Renal pelvis (tissue), 12 donors: ENCODE data around the gene RPS6KB1. TPM values are rescaled to one million over a fixed set of nuclear protein-coding genes. Genes with fewer than 3 reads are reported as not detected.
"Not testable (repeated sequence)": the region's sequence is repeated elsewhere in the genome, so short reads cannot be mapped to it uniquely, and the experiment has no call there.

Experiments used
- DNase-seq: peaks from one replicate; pipeline ENCODE4 v3.0.0-alpha.2; 2013
- long read RNA-seq, 16 experiments: transcript quantifications; one replicate each; lab custom pipeline, GENCODE V29; 2026
- polyA plus RNA-seq, 3 donors: library from polyadenylated mRNA; unstranded; fragments of 120-200 nt; gene quantifications; one replicate each; pipeline ENCODE4 v1.2.1, GENCODE V29; 2013; ENCODE audit not compliant: insufficient read length in 3 of 3

The RPS6KB1 gene
- 10 to 100 TPM; 36.4 to 45.7 (median 44.7) TPM for polyA plus RNA-seq
- long read RNA-seq, donor 1, full-length matches to known transcripts: 5 of 5 reads
- long read RNA-seq, donor 1, partial matches to known transcripts: 0 of 5 reads
- long read RNA-seq, donor 1, other reads (novel, unspliced or antisense): 0 of 5 reads
- long read RNA-seq, donor 2, full-length matches to known transcripts: 2 of 2 reads
- long read RNA-seq, donor 2, partial matches to known transcripts: 0 of 2 reads
- long read RNA-seq, donor 2, other reads (novel, unspliced or antisense): 0 of 2 reads
- long read RNA-seq, donor 3, full-length matches to known transcripts: 4 of 4 reads
- long read RNA-seq, donor 3, partial matches to known transcripts: 0 of 4 reads
- long read RNA-seq, donor 3, other reads (novel, unspliced or antisense): 0 of 4 reads
- long read RNA-seq, donor 4, full-length matches to known transcripts: 3 of 30 reads
- long read RNA-seq, donor 4, partial matches to known transcripts: 19 of 30 reads
- long read RNA-seq, donor 4, other reads (novel, unspliced or antisense): 8 of 30 reads
- long read RNA-seq, donor 5, full-length matches to known transcripts: 2 of 2 reads
- long read RNA-seq, donor 5, partial matches to known transcripts: 0 of 2 reads
- long read RNA-seq, donor 5, other reads (novel, unspliced or antisense): 0 of 2 reads
- long read RNA-seq, donor 6, full-length matches to known transcripts: 4 of 13 reads
- long read RNA-seq, donor 6, partial matches to known transcripts: 9 of 13 reads
- long read RNA-seq, donor 6, other reads (novel, unspliced or antisense): 0 of 13 reads
- long read RNA-seq, donor 7, full-length matches to known transcripts: 10 of 10 reads
- long read RNA-seq, donor 7, partial matches to known transcripts: 0 of 10 reads
- long read RNA-seq, donor 7, other reads (novel, unspliced or antisense): 0 of 10 reads
- long read RNA-seq, donor 8, full-length matches to known transcripts: 1 of 1 reads
- long read RNA-seq, donor 8, partial matches to known transcripts: 0 of 1 reads
- long read RNA-seq, donor 8, other reads (novel, unspliced or antisense): 0 of 1 reads
- long read RNA-seq, donor 9, full-length matches to known transcripts: 6 of 18 reads
- long read RNA-seq, donor 9, partial matches to known transcripts: 12 of 18 reads
- long read RNA-seq, donor 9, other reads (novel, unspliced or antisense): 0 of 18 reads
- long read RNA-seq, donor 10, full-length matches to known transcripts: 3 of 3 reads
- long read RNA-seq, donor 10, partial matches to known transcripts: 0 of 3 reads
- long read RNA-seq, donor 10, other reads (novel, unspliced or antisense): 0 of 3 reads
- long read RNA-seq, donor 11, full-length matches to known transcripts: 2 of 2 reads
- long read RNA-seq, donor 11, partial matches to known transcripts: 0 of 2 reads
- long read RNA-seq, donor 11, other reads (novel, unspliced or antisense): 0 of 2 reads
- long read RNA-seq, donor 12, full-length matches to known transcripts: 6 of 6 reads
- long read RNA-seq, donor 12, partial matches to known transcripts: 0 of 6 reads
- long read RNA-seq, donor 12, other reads (novel, unspliced or antisense): 0 of 6 reads
- long read RNA-seq, donor 13, full-length matches to known transcripts: 4 of 4 reads
- long read RNA-seq, donor 13, partial matches to known transcripts: 0 of 4 reads
- long read RNA-seq, donor 13, other reads (novel, unspliced or antisense): 0 of 4 reads
- long read RNA-seq, donor 14: 0 reads
- long read RNA-seq, donor 15: 0 reads
- long read RNA-seq, donor 16, full-length matches to known transcripts: 3 of 3 reads
- long read RNA-seq, donor 16, partial matches to known transcripts: 0 of 3 reads
- long read RNA-seq, donor 16, other reads (novel, unspliced or antisense): 0 of 3 reads

DNA sequence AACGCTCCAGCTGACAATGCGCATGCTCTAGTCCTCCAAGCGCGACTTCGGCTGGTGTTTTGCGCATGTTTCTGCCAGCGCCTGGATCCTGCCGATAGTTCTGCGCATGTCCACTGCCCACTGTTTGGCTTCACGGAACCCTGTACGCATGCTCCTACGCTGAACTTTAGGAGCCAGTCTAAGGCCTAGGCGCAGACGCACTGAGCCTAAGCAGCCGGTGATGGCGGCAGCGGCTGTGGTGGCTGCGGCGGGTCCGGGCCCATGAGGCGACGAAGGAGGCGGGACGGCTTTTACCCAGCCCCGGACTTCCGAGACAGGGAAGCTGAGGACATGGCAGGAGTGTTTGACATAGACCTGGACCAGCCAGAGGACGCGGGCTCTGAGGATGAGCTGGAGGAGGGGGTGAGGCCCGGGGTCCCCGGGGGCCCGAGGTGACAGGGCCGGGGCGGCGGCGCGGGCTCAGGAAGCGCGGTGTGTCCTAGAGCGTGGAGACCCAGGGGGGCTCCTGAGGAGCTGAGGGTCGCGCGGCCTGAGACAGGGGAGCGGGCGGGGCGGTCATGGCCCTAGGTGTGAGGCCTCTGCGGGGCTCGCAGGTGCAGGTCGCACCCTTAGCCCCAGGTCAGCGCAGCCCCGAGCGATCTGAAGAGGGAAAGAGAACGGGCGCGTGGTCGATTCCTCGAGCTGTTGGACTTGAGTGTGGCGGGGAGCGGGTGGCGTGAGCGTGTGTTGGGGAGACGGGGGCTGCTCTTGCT lies at the start of gene RPS6KB1, which contains the start of gene TUBD1:
Gene RPS6KB1 (plus strand): TSS at position 198 of the 752 bp plus-strand sequence. CDS start 64 bp downstream, at position 262.
Gene TUBD1 (minus strand): TSS at position 20 of the 752 bp plus-strand sequence. CDS start 1,941 bp downstream, outside the sequence.
- peak; percentile 99 for DNase-seq

DNA sequence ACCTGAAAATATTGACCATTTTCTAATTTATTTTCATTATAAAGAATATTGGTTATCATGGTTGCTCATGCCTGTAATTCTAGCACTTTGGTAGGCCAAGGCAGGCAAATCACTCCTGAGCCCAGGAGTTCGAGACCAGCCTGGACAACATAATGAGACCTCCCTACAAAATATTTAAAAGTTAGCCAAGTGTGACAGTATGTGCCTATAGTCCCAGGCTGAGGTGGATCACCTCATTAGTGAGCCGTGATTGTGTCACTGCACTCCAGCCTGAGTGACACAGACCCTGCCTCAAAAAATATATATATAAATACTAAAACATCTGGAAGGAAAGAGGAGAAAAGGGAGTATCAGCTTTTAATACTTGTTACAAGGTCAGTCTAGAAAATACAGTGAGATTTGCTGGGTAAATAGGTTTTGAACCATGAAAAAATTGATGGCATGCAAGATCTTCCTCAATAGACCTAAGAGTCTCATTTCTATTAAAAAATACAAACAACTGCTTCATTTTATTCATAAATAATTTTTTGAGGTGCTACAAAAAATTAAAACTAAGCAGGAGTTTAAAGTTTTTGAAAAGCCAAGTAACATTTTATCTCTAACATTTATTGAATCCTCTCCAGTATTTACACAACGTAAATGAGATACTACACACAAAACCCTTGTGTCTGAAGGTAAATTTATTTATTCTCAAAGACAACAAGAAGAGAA lies 47.9 kb upstream of the RPS6KB1 start:
- DNase-seq: no peak

DNA sequence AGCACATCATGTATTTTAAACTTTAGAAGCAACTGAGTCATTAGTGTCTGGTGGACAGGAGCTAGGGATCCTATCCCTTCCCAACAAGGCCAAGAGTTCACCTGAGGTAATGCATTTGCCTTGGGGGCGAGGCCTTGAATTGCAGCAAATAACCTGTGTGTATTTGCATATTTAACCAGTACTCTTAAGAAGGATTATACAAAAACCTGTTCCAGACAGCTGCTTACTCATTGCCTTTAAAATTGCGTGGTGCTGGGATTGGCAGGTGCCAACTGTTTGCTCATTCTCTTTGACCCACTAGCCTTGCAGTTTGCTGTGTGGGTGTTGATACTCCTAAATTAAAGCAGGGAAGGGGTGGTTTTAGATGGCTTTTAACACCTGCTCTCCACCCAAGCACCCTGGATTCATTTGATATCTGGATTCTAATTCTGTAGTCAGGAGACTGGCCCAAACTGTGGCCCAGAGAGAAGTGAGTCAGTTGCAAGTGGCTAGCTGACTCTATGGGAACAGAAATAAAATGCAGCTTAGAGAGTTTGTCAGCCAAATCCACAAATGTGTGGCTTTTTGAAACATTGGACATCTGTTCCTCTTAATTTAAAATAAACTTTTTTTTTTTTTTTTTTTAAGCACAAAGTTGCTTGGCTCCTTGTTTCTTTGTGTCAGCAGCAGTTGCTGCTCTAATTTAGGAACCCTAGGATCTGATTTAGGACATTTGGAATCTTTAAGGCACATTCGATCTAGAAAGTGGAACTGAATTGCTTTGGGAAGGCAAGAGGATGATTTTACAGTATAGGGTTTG lies 47.1 kb upstream of the RPS6KB1 start:
- DNase-seq: no peak

DNA sequence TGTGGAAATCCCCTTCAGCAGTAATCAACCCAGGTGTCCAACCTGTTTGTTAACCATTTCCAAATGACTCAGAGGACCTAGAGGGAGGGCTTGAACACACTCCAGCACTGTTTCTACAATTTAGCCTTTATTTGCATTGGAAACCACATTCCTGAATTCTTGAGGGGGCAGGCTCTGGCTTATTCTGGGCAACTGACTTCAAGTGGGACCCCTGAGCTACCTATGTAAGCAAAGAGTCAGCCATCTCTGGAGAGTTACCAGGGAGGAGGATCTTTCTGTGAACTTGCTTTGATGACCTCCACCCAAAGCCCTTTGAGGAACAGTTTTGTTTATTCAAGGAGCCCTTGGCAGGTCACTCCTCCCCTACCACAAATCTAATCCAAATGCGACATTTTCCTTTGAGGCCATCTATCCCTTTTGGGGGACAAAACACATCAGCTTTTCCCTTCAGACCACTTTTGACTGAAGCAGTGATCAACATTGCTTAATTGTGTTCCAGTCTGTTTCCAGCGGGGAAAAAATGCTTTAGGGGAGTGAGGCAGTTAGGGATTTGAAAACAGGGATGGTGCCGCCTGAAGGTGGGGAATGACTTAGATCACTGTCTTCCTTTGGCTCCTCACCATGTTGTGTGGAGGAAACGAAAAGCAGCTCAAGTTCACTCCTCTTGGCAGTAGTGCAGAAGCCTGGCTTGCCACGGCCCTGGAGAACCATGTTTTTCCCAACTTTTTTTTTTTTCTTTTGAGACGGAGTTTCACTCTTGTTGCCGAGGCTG lies 46.3 kb upstream of the RPS6KB1 start:
- DNase-seq: peak; percentile 66

DNA sequence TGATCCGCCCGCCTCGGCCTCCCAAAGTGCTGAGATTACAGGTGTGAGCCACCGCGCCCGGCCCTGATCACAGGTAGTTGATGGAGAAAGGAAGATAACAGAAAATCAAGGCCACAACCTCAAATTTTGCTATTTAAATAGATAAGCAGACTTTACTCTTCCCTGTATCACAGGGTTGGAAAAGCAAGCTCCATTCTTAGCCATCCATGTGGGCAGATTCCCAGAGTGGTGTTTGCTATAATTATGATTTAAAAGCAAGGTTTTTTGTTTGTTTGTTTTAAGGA lies 44.6 kb upstream of the RPS6KB1 start:
- no peak for DNase-seq

DNA sequence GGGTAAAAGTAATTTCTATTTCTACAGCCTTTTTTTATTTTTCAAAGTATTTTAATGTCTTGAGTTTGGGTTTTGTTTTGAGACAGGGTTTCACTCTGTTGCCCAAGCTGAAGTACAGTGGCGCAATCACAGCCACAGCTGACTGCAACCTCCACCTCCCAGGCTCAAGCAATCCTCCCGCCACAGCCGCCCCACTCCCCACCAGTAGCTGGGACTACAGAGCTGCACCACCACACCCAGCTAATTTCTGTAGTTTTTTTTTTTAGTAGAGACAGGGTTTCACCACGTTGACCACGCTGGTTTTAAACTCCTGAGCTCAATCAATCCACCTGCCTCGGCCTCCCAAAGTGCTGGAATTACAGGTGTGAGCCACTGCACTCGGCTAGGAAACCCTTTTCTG lies 44.1 kb upstream of the RPS6KB1 start:
- no peak for DNase-seq

DNA sequence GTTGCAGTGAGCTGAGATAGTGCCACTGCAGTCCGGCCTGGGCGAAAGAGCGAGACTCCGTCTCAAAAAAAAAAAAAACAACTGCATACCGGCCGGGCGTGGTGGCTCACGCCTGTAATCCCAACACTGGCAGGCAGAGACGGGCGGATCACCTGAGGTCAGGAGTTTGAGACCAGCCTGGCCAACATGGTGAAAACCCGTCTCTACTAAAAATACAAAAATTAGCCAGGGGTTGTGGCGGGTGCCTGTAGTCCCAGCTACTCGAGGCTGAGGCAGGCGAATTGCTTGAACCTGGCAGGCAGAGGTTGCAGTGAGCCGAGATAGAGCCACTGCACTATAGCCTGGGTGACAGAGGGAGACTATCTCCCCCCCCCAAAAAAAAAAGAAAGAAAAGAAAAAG lies 42.6 kb upstream of the RPS6KB1 start:
- DNase-seq: not testable (repeated sequence)

DNA sequence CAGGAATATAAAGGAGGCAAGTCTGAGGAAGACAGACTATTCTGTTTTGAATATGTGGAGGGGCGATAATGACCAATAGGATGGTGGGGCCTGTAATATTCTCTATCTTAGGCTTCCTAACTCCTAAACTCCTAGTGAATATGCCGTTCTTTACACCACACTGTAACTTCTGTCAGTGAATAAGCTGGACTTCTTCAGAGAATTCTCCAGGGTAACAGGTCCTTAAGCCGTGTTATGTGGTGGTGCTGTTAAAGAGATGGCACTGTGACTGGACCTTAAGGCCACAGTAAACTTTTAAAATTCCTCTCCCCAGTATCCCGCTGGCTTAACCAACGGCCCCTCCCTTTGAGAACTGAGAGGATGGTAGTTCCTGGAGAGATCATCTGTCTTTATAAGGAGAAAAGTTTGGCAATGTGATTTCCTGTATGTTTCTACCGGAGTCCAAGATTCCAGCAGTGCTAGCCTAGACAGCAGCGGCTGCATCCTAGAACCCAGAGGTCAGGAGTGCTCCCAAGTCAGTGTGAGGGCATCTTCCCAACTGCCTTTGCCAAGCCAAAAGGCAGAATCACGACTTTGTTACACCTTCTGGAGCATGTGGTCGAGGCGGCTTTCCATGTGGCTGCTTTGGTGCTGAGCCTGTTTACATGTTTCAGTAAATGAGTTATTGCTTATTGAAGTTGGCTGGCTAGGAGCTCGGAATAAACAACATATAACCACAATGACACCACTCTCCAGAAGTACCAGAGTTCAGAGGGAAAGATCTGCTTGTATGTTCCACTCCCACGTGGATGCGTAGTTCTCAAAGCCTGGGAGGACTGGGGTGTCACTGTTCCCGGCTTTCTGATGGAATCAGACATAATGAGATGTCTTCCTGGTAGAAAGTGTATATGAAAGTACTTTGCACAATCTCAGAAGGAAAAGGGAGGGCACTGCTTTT lies 41.2 kb upstream of the RPS6KB1 start:
- no peak for DNase-seq

DNA sequence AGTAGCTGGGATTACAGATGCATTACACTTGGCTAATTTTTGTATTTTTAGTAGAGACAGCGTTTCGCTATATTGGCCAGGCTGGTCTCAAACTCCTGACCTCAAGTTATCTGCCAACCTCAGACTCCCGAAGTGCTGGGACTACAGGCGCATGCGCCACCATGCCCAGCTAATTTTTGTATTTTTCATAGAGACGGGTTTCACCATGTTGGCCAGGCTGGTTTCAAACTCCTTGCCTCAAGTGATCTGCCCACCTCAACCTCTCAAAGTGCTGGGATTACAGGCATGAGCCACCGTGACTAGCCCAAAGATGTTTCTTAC lies 40.1 kb upstream of the RPS6KB1 start:
- not testable (repeated sequence) for DNase-seq

DNA sequence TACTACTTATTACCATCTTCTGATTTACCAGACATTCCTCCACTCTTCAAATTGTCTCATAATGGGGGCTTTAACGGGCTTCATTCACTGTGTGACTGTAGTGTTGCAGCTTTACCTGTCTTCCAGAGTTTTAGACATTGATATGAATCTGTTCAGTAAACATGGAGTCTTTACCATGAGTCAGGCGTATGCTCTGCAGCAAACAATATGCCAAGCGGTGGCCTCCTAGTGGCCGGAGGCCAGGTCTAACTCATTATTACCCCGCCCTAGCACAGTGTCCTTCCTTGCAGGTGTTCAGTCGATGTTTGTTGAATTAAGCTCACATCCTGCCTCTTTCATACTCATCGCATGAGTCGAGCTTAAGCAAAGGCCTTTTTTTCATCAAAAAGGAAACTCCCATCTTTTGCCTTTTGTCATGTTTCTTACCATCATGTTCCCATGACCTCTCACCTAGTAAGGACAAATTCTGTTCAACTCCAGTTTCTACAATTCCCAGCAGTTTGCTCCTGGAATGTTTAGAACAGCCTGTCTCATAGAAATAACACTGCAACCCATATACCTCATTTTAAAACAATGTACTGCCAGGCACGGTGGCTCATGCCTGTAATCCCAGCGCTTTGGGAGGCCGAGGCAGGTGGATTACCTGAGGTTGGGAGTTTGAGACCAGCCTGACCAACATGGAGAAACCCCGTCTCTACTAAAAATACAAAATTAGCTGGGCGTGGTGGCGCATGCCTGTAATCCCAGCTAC lies 39.6 kb upstream of the RPS6KB1 start:
- DNase-seq: no peak

DNA sequence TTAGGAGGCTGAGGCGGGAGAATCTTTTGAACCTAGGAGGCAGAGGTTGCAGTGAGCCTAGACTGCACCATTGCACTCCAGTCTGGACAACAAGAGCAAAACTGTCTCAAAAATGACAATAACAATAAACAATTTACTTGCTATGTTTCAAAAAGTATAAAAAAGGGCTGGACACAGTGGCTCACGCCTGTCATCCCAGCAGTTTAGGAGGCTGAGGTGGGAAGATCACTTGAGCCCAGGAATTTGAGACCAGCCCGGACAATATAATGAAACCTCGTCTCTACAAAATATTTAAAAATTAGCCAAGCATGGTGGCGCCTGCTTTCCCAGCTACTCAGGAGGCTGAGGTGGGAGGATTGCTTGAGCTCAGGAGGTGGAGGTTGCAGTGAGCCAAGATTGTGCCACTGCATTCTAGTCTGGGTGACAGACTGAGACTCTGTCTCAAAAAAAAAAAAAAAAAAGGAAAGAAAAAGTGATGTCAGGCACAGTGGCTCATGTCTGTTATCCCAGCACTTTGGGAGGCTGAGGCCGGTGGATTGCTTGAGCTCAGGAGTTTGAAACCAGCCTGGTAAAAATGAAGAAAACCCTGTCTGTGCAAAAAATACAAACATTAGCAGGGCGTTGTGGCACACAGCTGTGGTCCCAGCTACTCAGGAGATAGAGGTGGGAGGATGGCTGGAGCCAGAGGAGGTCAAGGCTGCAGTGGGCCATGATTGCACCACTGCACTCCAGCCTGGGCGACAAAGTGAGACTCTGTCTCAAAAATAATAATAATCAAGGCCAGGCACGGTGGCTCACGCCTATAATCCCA lies 38.8 kb upstream of the RPS6KB1 start:
- not testable (repeated sequence) for DNase-seq

DNA sequence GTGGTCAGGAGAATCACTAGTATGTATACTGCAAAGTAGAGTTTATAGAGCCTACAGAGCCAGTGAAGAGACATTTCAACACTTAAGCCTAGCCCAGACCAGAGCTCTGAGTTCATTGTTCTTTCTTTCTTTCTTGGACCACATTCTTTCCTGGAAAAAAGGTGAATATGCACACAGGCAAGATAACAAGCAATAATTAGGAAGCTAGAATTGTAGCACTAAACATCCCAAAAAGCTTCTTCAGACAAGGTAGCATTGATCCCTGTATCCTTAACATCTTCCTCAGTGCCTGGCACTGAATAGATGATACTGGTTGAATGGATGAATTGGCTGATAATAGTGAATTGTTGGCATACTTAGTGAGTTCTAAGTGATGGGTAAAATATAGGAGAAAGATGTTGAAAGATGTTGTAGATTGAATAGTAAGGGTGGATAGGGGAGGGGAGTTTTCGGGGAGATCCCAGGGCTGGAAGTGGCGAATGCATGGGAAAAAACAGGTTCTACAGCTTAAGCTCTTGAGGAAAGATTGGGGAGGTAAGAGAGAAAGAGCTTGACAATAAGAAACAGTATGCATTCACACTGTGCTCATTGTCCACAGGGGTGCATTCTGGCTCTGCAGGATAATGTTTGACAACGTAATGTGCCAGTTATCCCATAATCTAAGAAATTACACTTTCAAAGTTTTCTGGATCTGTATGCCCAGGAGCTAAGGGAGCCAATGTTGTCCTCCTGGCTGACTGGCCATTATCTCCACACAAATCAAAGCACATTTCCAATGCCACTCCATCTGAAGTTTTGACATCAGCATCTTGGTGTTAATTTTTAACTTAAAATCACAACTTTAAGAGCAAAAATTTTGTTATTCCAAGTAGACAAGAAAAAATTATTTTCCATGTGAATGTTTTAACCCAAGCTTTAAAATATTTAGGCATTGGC lies 35.8 kb upstream of the RPS6KB1 start:
- no peak for DNase-seq

DNA sequence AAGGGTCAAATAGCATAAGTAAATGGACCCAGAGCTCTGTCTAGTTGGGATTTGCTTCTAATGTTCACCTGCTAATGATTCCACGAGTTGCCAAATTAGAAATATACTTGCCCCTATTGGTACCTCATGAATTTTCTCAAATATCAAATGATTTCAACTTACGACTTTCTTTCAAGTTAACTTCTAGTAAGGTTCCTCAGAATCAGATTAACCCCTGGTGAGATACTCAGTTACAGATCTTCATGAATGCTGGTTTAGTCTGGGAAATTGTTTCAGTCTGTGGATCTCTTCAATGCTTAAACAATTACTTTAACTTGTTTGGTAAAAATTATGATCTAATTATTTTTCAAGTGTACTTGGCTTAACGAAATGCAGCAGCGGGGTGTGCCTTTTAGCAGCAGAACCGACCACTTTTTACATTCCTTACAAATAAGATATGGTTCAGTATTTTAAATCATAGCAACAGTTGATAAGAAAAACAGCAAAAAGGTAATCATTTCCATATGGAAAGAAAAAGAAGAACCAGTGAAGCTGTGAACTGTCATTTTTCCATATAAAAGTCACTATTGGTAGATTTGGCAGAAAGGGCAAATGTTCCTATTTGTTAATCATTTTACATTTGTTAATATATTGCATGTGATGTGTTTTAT lies 34.6 kb upstream of the RPS6KB1 start:
- DNase-seq: no peak
